ENCODE results near the gene RGS3. TPM values are rescaled to one million over a fixed set of nuclear protein-coding genes. Genes with fewer than 3 reads are reported as not detected.
A peak's percentile ranks its signal among the peaks of the same experiment; 100 is the strongest.

Gene RGS3
- total and polyA plus RNA-seq, 2 of the 13 experiments (the other 11 are each of a cell fraction or from before 2014, with no cell fraction given), result 17.1 to 28.8 TPM

- TF ChIP-seq SKIL (CRISPR knock-in tag; IDR thresholded peaks at IDR 0.05; ENCODE audit: borderline replicate concordance), result peak; percentile 27; the same call in 1 of the 2 replicates
- peak; percentile 80 for TF ChIP-seq SPEN (CRISPR knock-in tag; IDR thresholded peaks at IDR 0.05; ENCODE audit: low read depth)
- TF ChIP-seq ZFY (CRISPR knock-in tag; IDR thresholded peaks at IDR 0.05), result peak; percentile 57; the same call in 1 of the 2 replicates
- TF ChIP-seq ZNF362 (CRISPR knock-in tag; IDR thresholded peaks at IDR 0.05; ENCODE audit: borderline replicate concordance), result no peak
- no peak for TF ChIP-seq ZNF10 (CRISPR knock-in tag; IDR thresholded peaks at IDR 0.05; ENCODE audit: borderline replicate concordance, low read depth)
- TF ChIP-seq MTA1 (CRISPR knock-in tag; IDR thresholded peaks at IDR 0.05; ENCODE audit: borderline replicate concordance), result peak; percentile 81; the same call in 1 of the 2 replicates
- 0 out of 2 replicates have a peak, but pooled peaks have one; percentile 26 for TF ChIP-seq ZNF567 (CRISPR knock-in tag; IDR thresholded peaks at IDR 0.05; ENCODE audit: borderline replicate concordance)
- TF ChIP-seq TBX2 (CRISPR knock-in tag; IDR thresholded peaks at IDR 0.05; ENCODE audit: borderline replicate concordance), result peak; percentile 64; the same call in 1 of the 2 replicates
- no peak for TF ChIP-seq NFIC (IDR thresholded peaks at IDR 0.05; ENCODE audit: low read length)
- no peak for TF ChIP-seq ZFP36 (IDR thresholded peaks at IDR 0.05; ENCODE audit: borderline replicate concordance, low read depth, low read length, partially characterized antibody)
- TF ChIP-seq HOXA3 (CRISPR knock-in tag; IDR thresholded peaks at IDR 0.05), result 0 out of 2 replicates have a peak, but pooled peaks have one; percentile 37
- peak; percentile 90 for TF ChIP-seq ZNF792 (CRISPR knock-in tag; IDR thresholded peaks at IDR 0.05)
- no peak for TF ChIP-seq NFIB (CRISPR knock-in tag; IDR thresholded peaks at IDR 0.05; ENCODE audit: borderline replicate concordance)
- TF ChIP-seq HMG20A (CRISPR knock-in tag; IDR thresholded peaks at IDR 0.05; ENCODE audit: borderline replicate concordance), result peak; percentile 25; the same call in 1 of the 2 replicates
- peak; percentile 57; the same call in 1 of the 2 replicates for TF ChIP-seq ZNF788 (CRISPR knock-in tag; IDR thresholded peaks at IDR 0.05; ENCODE audit: borderline replicate concordance)
- 0 out of 2 replicates have a peak, but pooled peaks have one; percentile 47 for TF ChIP-seq MAX (IDR thresholded peaks at IDR 0.05)
- TF ChIP-seq ZSCAN22 (CRISPR knock-in tag; IDR thresholded peaks at IDR 0.05), result no peak
- TF ChIP-seq ZNF629 (CRISPR knock-in tag; conservative IDR thresholded peaks at IDR 0.05), result 0 out of 2 replicates have a peak, but pooled peaks have one; percentile 21
- no peak for TF ChIP-seq ARID3A (IDR thresholded peaks at IDR 0.05; ENCODE audit: low read depth, low read length)
- peak; percentile 65 for TF ChIP-seq NR2F6 (IDR thresholded peaks at IDR 0.05)
- peak; percentile 73 for TF ChIP-seq NR2F6 (CRISPR knock-in tag; IDR thresholded peaks at IDR 0.05)
Measured at GRCh38 chr9:113558632-113559502, 95.3 kb downstream of the RGS3 start (continued).
